CD4-positive, alpha-beta T cell treated with Interleukin-15 for 1 hour (primary cell): ENCODE measurements around the gene COA8.

Experiments used
- DNase-seq: peaks from one replicate; pipeline ENCODE4 v3.0.0-alpha.2; 2020

Gene COA8

GRCh38 chr14:103526247-103526913 is 36.4 kb upstream of the COA8 start:
- peak; percentile 40 for DNase-seq

- DNase-seq, result no peak
These were observed 35.9 kb upstream of the COA8 start for GRCh38 chr14:103526914-103527248.

- peak; percentile 74 for DNase-seq
These were observed 35.2 kb upstream of the COA8 start for GRCh38 chr14:103527408-103528145.

- no peak for DNase-seq
These were observed 34.6 kb upstream of the COA8 start for GRCh38 chr14:103528146-103528586.

GRCh38 chr14:103528587-103529382 is 34.0 kb upstream of the COA8 start, which contains the start of gene TRMT61A:
TSS of gene TRMT61A (plus strand) at chr14:103529196. CDS start at chr14:103529979, 783 bp downstream.
- peak; percentile 81 for DNase-seq

GRCh38 chr14:103529383-103530365 is 33.1 kb upstream of the COA8 start:
- DNase-seq, result no peak

- no peak for DNase-seq
These were observed 32.4 kb upstream of the COA8 start for GRCh38 chr14:103530390-103530789.

- no peak for DNase-seq
These were observed 31.9 kb upstream of the COA8 start for GRCh38 chr14:103530831-103531230.

GRCh38 chr14:103531421-103532215 is 31.1 kb upstream of the COA8 start:
- DNase-seq, result no peak

- DNase-seq, result no peak
These were observed 30.3 kb upstream of the COA8 start for GRCh38 chr14:103532216-103533136.

- DNase-seq, result no peak
These were observed 29.4 kb upstream of the COA8 start for GRCh38 chr14:103533137-103533998.

- DNase-seq, result no peak
These were observed 28.7 kb upstream of the COA8 start for GRCh38 chr14:103533999-103534575.

- no peak for DNase-seq
These were observed 28.1 kb upstream of the COA8 start for GRCh38 chr14:103534576-103535061.

GRCh38 chr14:103535081-103535890 is 27.5 kb upstream of the COA8 start:
- DNase-seq, result no peak

GRCh38 chr14:103535891-103536565 is 26.7 kb upstream of the COA8 start:
- no peak for DNase-seq

GRCh38 chr14:103536693-103537092 is 26.1 kb upstream of the COA8 start:
- no peak for DNase-seq
